ENCODE results near the gene MMAB. TPM values are rescaled to one million over a fixed set of nuclear protein-coding genes. Genes with fewer than 3 reads are reported as not detected.

Gene MMAB
- total and polyA plus RNA-seq, 2 experiments from 2014 or later: 89.4 to 174 TPM

DNA sequence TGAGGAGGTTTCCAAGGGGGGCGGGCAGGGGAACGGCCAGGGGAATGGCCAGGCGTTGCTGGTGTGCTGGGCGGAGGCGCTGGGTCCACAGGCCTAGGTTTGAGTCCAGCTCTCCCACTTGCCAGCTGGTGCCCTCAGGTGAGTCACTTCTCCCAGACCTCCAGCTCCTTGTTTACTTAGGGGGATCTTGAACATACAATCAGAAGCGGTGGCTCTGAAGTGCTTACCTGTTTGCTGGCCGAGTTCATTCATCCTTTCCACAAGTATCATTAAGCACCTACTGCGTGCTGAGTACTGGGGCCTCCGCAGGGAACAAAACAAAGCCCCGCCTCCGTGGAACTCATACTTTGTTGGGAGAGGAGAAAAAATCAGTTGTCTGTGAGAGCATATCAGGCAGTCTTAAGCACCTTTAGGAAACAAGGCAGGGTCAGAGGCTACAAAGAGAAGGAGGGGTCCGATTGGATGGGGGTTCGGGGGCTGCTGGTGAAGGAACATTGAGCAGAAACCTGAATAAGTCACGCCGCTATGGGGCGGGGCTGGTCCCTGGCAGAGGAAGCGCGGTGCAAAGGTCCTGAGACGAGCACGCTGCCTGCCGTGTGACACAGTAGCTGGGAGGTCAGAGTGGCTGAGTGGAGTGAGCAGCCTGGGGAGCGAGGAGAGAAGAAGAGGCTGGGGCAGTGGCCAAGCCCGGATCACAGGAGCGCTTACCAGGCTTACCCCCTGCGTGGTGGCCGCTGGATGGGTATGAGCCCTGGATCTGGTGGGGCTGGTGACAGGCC lies 15.3 kb upstream of the MMAB start:
- Histone ChIP-seq H3K9me3 (ENCODE audit: low read depth) (no peaks in the 10 kb centered on the region), H3K27me3 (no peaks in the 10 kb centered on the region), H3K27ac (no peak overlapping the region), H3K4me1 (ENCODE audit: low read depth) (peaks cover 12% of the 10 kb centered on the region), H3K36me3 (peaks cover 15% of the 10 kb centered on the region), H3K4me3 (no peak overlapping the region)
- TF ChIP-seq, protein P1, sequence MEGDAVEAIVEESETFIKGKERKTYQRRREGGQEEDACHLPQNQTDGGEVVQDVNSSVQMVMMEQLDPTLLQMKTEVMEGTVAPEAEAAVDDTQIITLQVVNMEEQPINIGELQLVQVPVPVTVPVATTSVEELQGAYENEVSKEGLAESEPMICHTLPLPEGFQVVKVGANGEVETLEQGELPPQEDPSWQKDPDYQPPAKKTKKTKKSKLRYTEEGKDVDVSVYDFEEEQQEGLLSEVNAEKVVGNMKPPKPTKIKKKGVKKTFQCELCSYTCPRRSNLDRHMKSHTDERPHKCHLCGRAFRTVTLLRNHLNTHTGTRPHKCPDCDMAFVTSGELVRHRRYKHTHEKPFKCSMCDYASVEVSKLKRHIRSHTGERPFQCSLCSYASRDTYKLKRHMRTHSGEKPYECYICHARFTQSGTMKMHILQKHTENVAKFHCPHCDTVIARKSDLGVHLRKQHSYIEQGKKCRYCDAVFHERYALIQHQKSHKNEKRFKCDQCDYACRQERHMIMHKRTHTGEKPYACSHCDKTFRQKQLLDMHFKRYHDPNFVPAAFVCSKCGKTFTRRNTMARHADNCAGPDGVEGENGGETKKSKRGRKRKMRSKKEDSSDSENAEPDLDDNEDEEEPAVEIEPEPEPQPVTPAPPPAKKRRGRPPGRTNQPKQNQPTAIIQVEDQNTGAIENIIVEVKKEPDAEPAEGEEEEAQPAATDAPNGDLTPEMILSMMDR (IDR thresholded peaks at IDR 0.05; ENCODE audit: low read depth, low read length): no peak
- DNase-seq (ENCODE audit: low read depth in 1 of 2, low spot score in 1 of 2): no peak

DNA sequence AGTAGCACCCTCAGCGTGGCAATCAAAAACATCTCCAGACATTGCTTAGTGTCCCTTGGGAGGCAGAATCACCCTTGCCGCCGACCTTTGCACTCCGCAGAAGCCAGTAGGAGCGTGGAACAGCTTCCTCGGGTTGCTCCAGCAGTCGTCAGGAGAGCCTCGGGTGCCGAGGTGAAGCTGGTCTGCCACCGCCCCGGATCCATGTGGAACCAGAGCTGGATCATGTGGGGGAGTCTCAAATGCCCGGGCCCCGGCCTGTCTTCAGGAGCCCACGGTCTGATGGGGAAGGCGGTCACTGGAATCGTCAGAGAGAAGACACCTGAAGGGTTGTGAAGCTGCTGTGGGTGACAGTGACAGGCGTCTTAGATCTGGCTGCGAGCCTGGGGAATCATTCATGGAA lies 14.6 kb upstream of the MMAB start:
- H3K4me3 ChIP-seq: no peak overlapping the region
- H3K4me1 ChIP-seq (ENCODE audit: low read depth): peaks cover 7% of the 10 kb centered on the region
- no peaks in the 10 kb centered on the region for H3K9me3 ChIP-seq (ENCODE audit: low read depth)
- H3K36me3 ChIP-seq: peaks cover 17% of the 10 kb centered on the region
- no peak for DNase-seq (ENCODE audit: low read depth in 1 of 2, low spot score in 1 of 2)
- H3K27me3 ChIP-seq: no peaks in the 10 kb centered on the region
- TF ChIP-seq, protein P1 (IDR thresholded peaks at IDR 0.05; ENCODE audit: low read depth, low read length): no peak
- H3K27ac ChIP-seq: no peak overlapping the region

DNA sequence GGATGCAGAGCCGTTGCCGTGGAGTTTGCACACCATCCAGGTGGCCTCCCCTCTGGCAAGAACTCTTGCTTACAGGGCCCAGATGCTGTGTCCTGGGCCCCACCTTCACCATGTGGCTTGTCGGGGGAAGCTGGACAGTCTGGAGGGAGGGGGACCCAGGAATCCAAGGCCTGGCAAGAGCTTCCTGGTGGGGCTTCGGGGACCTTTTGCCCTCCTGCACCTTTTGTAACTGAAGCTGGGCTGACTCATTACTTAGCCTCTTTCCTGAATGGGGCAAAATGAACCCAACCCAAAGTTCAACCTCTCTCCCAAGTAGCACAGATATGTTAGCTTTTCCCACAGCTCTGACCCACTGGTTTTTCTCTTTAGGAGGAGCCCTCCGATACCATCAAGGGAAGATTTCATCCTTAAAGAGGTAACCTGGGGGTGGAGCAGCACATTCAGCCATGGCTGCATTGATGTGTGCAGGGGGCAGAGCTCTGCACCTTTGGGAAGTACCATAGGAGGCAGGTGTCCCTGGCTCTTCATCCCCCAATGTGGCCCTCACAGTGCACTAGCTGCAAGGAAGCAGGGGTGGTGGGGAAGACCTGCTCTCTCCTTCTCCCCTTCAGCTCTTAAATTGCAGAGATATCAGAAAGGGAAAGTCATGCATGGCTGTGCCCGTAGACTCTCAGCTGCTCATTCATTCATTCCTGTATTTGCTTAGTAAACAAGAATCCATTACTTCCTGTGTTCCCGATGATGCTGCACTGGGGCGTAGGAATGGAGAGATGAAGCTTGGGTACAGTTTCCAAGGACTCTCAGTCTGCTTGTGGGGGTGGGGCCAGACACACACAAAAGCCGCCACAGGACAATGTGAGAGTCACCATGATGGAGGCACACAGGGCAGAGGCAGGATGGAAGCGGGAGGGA lies 13.3 kb upstream of the MMAB start:
- Histone ChIP-seq H3K27ac (no peak overlapping the region), H3K4me1 (ENCODE audit: low read depth) (no peaks in the 10 kb centered on the region), H3K4me3 (no peak overlapping the region), H3K27me3 (no peaks in the 10 kb centered on the region), H3K36me3 (peaks cover 21% of the 10 kb centered on the region), H3K9me3 (ENCODE audit: low read depth) (no peaks in the 10 kb centered on the region)
- TF ChIP-seq, protein P1 (IDR thresholded peaks at IDR 0.05; ENCODE audit: low read depth, low read length): no peak
- no peak for DNase-seq (ENCODE audit: low read depth in 1 of 2, low spot score in 1 of 2)

DNA sequence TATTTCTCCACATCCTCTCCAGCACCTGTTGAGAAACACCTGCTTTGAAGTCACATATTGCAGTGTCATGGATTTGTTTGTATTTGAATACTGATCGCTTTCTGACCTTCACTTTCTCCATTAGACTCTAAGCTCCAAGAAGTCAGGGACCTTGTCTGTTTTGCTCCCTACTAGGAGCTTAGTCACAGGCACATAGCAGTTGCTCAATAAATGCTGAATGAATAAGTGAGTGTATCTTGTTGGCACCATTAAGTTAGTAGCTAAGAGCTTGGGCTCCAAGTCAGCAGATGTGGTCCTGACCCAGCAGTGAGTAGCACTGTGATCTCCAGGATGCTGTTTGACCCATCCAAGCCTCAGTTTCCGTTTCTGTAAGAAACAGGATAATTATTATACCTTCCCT lies 10.4 kb upstream of the MMAB start:
- no peak for DNase-seq (ENCODE audit: low read depth in 1 of 2, low spot score in 1 of 2)
- H3K4me1 ChIP-seq (ENCODE audit: low read depth): no peaks in the 10 kb centered on the region
- H3K36me3 ChIP-seq: peaks cover 43% of the 10 kb centered on the region
- H3K4me3 ChIP-seq: no peak overlapping the region
- TF ChIP-seq, protein P1 (IDR thresholded peaks at IDR 0.05; ENCODE audit: low read depth, low read length): no peak
- no peaks in the 10 kb centered on the region for H3K9me3 ChIP-seq (ENCODE audit: low read depth)
- H3K27ac ChIP-seq: no peak overlapping the region
- H3K27me3 ChIP-seq: no peaks in the 10 kb centered on the region

DNA sequence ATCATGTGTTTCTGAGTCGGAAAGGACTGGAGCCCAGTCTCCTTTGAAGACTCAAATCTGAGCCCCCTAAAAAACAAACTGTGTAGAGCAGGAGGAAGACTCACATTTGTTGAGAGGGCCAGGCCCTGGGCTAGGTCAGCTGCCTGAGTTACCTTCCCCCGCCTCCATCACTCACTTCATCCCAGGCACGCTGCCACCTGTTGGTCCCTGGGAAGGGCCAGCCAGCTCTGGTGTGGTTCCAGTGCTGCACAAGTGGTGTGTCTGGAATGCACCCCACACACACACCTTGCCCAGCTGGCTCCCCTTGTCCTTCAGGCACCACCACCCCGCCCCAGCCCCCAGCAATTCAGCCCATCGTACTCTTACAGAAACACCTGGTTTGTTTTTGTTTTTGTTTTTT lies 9.3 kb upstream of the MMAB start:
- TF ChIP-seq, protein P1 (IDR thresholded peaks at IDR 0.05; ENCODE audit: low read depth, low read length): no peak
- peaks cover 50% of the 10 kb centered on the region for H3K36me3 ChIP-seq
- H3K4me3 ChIP-seq: no peak overlapping the region
- no peaks in the 10 kb centered on the region for H3K9me3 ChIP-seq (ENCODE audit: low read depth)
- peak overlapping the region; percentile 57 for H3K27ac ChIP-seq
- DNase-seq (ENCODE audit: low read depth in 1 of 2, low spot score in 1 of 2): peak in 1 of 2 donors; percentile 32
- H3K27me3 ChIP-seq: no peaks in the 10 kb centered on the region
- no peaks in the 10 kb centered on the region for H3K4me1 ChIP-seq (ENCODE audit: low read depth)
